HG02763 (cell line): Measurements from ENCODE around the gene RNF187.
"Not testable (repeated sequence)": the region's sequence is repeated elsewhere in the genome, so short reads cannot be mapped to it uniquely, and the experiment has no call there.

Source experiments
- ATAC-seq: cut with Tn5 transposase; IDR thresholded peaks from one replicate; pipeline ENCODE4 v1.9.1; 2021; ENCODE audit warnings: mild to moderate bottlenecking, moderate library complexity; ENCODE audit not compliant: unreplicated experiment

The RNF187 gene

DNA sequence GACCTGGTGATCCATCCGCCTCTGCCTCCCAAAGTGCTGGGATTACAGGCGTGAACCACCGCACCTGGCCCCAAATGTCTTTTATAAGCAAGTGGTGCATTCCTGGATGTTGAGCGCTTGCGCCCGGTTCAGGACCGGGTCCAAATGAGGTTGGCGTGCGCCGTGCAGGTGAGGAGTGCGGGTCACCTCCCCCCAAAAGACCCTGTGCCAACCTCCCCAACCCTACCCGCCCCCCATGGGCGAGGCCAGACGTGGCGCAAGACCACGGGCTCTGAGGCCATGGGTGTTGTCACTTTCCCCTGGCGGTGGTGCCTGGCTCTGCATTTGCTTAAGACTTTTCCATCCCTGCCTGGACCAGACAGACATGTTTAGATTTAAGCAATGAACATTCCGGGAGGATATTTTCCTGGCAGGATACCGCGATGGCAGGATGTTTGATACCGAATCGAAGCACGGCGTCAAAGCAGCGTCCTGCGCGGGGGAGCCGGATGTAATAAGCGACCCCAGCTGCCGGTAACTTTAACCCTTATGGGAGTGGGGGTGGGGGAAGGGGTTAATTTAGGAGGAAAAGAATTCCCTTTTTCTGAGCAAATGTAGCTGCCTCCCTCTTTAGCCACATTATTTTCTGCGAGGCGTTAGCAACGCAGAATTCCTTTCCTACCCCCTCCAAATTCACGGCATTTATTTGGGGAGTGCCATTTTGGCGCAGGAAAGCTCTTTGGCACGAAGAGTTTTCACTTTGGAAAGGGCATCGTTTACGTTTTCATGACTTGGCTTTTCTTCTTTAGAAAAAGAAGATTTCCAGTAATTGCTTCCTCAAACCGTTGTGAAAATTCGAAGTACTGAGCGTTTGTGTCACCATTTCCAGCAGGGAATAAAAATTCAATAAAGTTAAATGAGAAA, 27.8 kb upstream of the RNF187 start:
- no peak for ATAC-seq

DNA sequence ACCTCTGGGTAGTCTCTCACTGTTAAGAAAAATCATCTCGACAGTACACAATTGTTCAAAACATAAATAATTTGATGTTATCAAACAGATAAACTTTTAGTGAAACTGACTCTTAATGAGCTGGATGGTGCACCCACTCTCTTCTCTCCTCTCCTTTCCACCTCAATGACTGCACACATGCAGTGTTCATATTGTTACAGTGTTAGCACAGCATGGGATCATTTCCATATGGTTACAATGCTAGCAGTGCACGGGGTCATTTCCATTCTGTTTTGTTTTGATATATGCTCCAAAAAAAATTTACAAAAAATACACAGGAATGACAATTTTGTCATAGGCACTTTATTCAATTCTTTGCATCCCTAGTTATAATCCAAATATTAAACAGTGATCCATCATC, 26.4 kb upstream of the RNF187 start:
- ATAC-seq = no peak

GRCh38 chr1:228462560-228462959, 24.6 kb upstream of the RNF187 start:
- ATAC-seq = no peak

DNA sequence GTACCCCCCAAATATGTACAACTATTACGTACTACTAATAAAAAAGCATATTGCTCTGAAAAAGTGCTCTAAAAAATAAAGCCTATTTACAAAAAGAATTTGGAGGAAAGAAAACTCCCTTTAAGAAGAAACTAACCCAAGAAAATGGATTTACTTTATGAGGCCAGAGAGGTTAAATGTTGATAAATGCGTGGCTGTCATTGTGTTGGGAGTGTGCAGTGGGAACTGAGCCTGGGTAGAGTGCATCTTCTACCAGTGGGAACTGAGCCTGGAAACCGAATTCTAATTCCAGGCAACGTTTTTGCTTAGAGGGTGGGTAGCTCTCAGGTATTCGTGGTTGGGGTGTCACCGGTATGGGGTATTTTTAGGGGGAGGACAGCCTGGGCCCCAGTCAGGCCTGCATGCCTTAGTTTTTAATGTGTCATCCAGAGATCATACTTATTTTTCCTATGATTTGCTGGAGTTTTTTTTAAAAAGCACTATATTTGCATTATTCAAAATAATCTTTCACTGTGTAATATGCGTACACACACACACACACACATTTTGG, 24.1 kb upstream of the RNF187 start:
- no peak for ATAC-seq

GRCh38 chr1:228463559-228464455, 23.4 kb upstream of the RNF187 start:
- ATAC-seq = peak; percentile 41

GRCh38 chr1:228464487-228464983, 22.6 kb upstream of the RNF187 start:
- peak; percentile 88 for ATAC-seq

GRCh38 chr1:228465141-228465540, 22.0 kb upstream of the RNF187 start:
- ATAC-seq = no peak

- ATAC-seq = no peak
These were observed 21.5 kb upstream of the RNF187 start for GRCh38 chr1:228465571-228466146.

- not testable (repeated sequence) for ATAC-seq
These were observed 19.0 kb upstream of the RNF187 start for GRCh38 chr1:228468188-228468587.

GRCh38 chr1:228469413-228470162, 17.6 kb upstream of the RNF187 start:
- ATAC-seq = no peak

DNA sequence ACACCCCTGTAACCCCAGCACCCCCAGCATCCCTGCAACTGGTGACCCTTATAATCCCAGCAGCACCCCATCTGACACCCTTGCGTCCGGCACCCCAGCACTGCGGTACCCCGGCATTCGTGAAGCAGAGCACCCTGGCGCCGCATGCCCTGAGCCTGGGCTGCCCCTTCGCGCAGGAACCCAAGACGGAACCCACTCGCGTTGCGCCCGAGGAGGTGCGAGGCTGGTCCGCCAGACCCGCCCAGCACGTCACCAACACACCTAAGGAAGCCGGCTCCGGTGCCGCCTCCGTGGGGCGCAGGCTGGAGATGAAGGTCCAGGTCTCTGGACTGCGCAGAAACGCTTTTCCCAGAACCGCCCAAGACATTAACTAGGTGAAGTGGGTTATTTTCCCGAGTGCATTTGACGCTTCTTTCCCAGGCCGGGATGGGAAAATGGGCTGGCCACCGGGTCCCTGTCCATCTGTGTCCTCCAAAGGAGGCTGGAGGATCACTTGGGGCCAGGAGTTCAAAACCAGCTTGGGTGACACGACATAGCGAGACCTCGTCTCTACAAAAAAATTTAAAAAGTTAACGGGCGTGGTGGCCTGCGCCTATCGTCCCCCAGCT, 15.9 kb upstream of the RNF187 start:
- ATAC-seq = no peak

- ATAC-seq = no peak
These were observed 15.3 kb upstream of the RNF187 start for GRCh38 chr1:228471762-228472398.

DNA sequence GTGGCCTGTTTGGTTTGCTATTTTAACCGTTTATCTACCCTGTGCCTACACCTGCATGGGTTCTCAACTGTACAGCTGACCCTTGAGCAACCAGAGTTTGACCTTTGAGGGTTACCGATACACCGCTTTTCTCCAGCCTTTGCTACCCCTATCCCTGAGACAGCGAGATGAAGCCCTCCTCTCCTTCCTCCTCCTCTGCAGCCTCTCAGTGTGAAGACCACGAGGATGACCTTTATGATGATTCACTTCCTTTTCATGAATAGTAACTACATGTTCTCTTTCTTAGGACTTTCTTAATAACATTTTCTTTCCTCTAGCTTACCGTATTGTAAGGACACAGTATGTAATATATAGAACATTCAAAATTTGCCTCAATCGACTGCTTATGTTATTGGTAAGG, 14.5 kb upstream of the RNF187 start:
- no peak for ATAC-seq

DNA sequence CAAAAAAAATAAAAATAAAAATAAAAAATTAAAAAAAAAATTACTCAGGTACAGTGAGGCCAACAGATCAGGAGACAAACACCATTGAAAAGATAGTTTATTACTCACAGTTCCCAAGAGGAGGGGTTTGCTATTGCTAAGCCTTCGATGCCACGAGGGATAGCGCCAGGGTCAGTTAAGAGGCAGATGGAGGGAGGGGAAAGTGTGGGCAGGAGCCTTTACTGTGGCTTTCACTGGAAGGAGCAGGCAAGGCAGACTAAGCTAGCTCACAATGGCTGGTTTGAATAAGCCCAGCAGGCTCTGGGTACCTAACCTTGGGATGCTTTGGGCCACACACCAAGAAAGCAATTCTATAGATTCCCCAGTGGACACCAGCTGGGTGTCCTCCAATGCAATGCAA, 12.7 kb upstream of the RNF187 start:
- ATAC-seq = no peak

DNA sequence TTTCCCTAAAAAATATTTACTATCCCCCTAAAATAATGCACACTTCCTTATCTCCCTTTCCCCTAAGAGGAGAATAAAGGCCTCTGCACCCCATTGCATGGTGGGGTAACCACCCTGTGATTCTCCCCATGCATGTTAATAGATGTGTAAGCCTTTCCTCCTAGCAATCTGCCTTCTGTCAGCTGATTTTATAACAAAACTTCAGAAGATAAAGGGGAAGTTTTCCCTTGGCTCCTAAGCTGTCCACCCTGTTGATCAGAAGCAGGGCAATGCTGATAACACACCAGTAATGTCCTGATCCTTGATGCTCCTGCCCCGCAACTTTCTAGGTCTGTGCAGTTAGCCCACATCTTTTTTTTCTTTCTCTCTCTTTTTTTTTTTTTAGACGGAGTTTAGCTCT, 11.4 kb upstream of the RNF187 start:
- ATAC-seq = no peak

DNA sequence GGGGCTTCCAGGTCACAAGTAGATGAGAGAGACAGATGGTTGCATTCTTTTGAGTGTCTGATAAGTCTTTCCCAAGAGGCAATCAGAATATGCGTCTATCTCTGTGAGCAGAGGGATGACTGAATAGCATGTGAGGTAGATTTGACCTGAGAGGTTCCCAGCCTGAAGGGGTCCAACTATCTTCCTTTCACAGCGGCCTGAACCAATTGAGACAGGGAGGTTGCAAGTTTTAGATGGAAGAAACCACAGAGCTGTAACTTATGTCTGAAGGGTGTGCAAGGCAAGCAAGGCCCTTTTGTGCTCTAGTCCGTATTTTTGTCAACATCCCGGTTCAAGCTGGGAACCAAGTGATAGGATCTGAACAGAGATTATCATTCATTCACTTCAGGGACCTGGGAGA, 9.9 kb upstream of the RNF187 start:
- no peak for ATAC-seq

DNA sequence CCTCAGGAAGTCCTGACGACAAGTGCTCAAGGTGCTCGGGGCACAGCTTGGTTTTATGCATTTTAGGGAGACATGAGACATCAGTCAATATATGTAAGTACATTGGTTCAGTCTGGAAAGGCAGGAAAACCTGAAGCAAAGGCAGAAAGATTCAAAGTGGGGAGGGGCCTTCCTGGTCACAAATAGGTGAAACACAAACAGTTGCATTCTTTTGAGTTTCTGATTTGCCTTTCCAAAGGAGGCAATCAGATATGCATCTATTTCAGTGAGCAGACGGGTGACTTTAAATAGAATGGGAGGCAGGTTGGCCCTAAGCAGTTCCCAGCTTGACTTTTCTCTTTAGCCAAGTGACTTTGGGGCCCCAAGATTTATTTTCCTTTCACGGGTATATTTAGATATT, 8.9 kb upstream of the RNF187 start:
- no peak for ATAC-seq

GRCh38 chr1:228478912-228479711, 8.1 kb upstream of the RNF187 start:
- ATAC-seq = no peak

DNA sequence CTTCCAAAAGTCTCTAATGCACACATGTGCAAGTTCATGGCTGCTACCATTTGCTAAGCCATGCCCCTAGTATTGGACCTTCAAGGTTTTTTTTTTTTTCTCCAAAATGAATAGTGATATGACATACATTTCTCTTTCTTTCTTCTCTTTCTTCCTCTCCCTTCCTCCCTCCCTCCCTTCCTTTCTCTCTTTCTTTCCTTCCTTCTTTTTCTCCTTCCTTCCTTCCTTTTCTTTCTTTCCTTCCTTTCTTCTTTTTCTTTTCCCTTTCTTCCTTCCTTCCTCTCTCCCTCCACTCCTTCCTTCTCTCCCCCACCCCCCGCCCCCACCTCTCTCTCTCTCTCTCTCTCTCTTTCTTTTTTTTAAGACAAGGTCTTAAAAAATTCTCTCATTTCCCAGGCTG, 3.4 kb upstream of the RNF187 start:
- ATAC-seq = no peak
